ENCODE data around the gene APPBP2.

Gene APPBP2

GRCh38 chr17:60461584-60461983 lies 64.5 kb downstream of the APPBP2 start:
- no peak for DNase-seq
- H3K36me3 ChIP-seq: peaks cover 82% of the 10 kb centered on the region
- H3K4me3 ChIP-seq (ENCODE audit: low read depth, low read length): no peak overlapping the region

GRCh38 chr17:60457148-60457547 lies 68.9 kb downstream of the APPBP2 start:
- Histone ChIP-seq H3K4me3 (ENCODE audit: low read depth, low read length) (no peak overlapping the region), H3K9me3 (ENCODE audit: severe bottlenecking) (no peaks in the 10 kb centered on the region), H3K27me3 (ENCODE audit: insufficient read depth, low read depth, severe bottlenecking) (no peaks in the 10 kb centered on the region), H3K27ac (no peak overlapping the region), H3K36me3 (peaks cover 81% of the 10 kb centered on the region)
- no peak for DNase-seq
- no peak for TF ChIP-seq CTCF (IDR thresholded peaks at IDR 0.05; ENCODE audit: low read depth, low read length)

More at GRCh38 chr17:60461584-60461983, 64.5 kb downstream of the APPBP2 start:
- Histone ChIP-seq H3K27me3 (ENCODE audit: insufficient read depth, low read depth, severe bottlenecking) (no peaks in the 10 kb centered on the region), H3K9me3 (ENCODE audit: severe bottlenecking) (no peaks in the 10 kb centered on the region), H3K27ac (no peak overlapping the region)
- TF ChIP-seq CTCF (IDR thresholded peaks at IDR 0.05; ENCODE audit: low read depth, low read length): no peak

GRCh38 chr17:60455378-60455777 lies 70.7 kb downstream of the APPBP2 start:
- Histone ChIP-seq H3K27ac (no peak overlapping the region), H3K36me3 (peaks cover 79% of the 10 kb centered on the region), H3K4me3 (ENCODE audit: low read depth, low read length) (no peak overlapping the region), H3K9me3 (ENCODE audit: severe bottlenecking) (no peaks in the 10 kb centered on the region), H3K27me3 (ENCODE audit: insufficient read depth, low read depth, severe bottlenecking) (no peaks in the 10 kb centered on the region)
- no peak for TF ChIP-seq CTCF (IDR thresholded peaks at IDR 0.05; ENCODE audit: low read depth, low read length)
- DNase-seq: no peak

- DNase-seq: no peak
- no peak overlapping the region for H3K4me3 ChIP-seq (ENCODE audit: low read depth, low read length)
- H3K36me3 ChIP-seq: peaks cover 74% of the 10 kb centered on the region
- no peak for TF ChIP-seq CTCF (IDR thresholded peaks at IDR 0.05; ENCODE audit: low read depth, low read length)
- no peaks in the 10 kb centered on the region for H3K9me3 ChIP-seq (ENCODE audit: severe bottlenecking)
- no peaks in the 10 kb centered on the region for H3K27me3 ChIP-seq (ENCODE audit: insufficient read depth, low read depth, severe bottlenecking)
- no peak overlapping the region for H3K27ac ChIP-seq
Measured at GRCh38 chr17:60451965-60452364, 74.1 kb downstream of the APPBP2 start.

- no peak overlapping the region for H3K27ac ChIP-seq
- no peak for TF ChIP-seq CTCF (IDR thresholded peaks at IDR 0.05; ENCODE audit: low read depth, low read length)
- no peaks in the 10 kb centered on the region for H3K9me3 ChIP-seq (ENCODE audit: severe bottlenecking)
- no peak for DNase-seq
- H3K36me3 ChIP-seq: peaks cover 76% of the 10 kb centered on the region
- no peak overlapping the region for H3K4me3 ChIP-seq (ENCODE audit: low read depth, low read length)
- no peaks in the 10 kb centered on the region for H3K27me3 ChIP-seq (ENCODE audit: insufficient read depth, low read depth, severe bottlenecking)
Measured at GRCh38 chr17:60451071-60451470, 75.0 kb downstream of the APPBP2 start.

- no peak overlapping the region for H3K4me3 ChIP-seq (ENCODE audit: low read depth, low read length)
- no peak for TF ChIP-seq CTCF (IDR thresholded peaks at IDR 0.05; ENCODE audit: low read depth, low read length)
- no peaks in the 10 kb centered on the region for H3K9me3 ChIP-seq (ENCODE audit: severe bottlenecking)
- no peak for DNase-seq
- H3K27ac ChIP-seq: no peak overlapping the region
- H3K36me3 ChIP-seq: peaks cover 50% of the 10 kb centered on the region
- H3K27me3 ChIP-seq (ENCODE audit: insufficient read depth, low read depth, severe bottlenecking): no peaks in the 10 kb centered on the region
Measured at GRCh38 chr17:60447375-60447774, 78.7 kb downstream of the APPBP2 start.

Data from WERI-Rb-1 (cell line).